Measurements from ENCODE around the gene TBX3. TPM values are rescaled to one million over a fixed set of nuclear protein-coding genes. Genes with fewer than 3 reads are reported as not detected.

Gene TBX3
- total RNA-seq, 6 experiments from 2014 or later = 15.6 to 44.0 (median 27.8) TPM

- H3K27ac ChIP-seq = no peak overlapping the region
- ATAC-seq = no peak
- H3K4me3 ChIP-seq = no peak overlapping the region
- TF ChIP-seq CTCF (IDR thresholded peaks at IDR 0.05) = no peak
- TF ChIP-seq POLR2A (IDR thresholded peaks at IDR 0.05) = no peak
- H3K4me1 ChIP-seq = peaks cover 0 to 9% (median 0%) of the 10 kb centered on the region in 4 donors
- 49% methylated on average over 26 of the region's 54 CpGs for WGBS (ENCODE audit: insufficient coverage, low coverage, low lambda C conversion rate, missing lambda C conversion rate)
- H3K36me3 ChIP-seq = no peaks in the 10 kb centered on the region
- no peaks in the 10 kb centered on the region for H3K9me3 ChIP-seq
- intact Hi-C loops (cut with DNase I) = loop anchor here (5.0 to 10.0 kb wide), 3 partner anchors 969 to 1249 kb away; no protein-coding TSS in a partner anchor
- H3K27me3 ChIP-seq = peaks cover 0 to 6% of the 10 kb centered on the region in 2 donors
- no peak for DNase-seq
Measured at GRCh38 chr12:114665411-114666260, 18.3 kb downstream of the TBX3 start.

GRCh38 chr12:114664651-114665320 lies 19.2 kb downstream of the TBX3 start:
- no peak for DNase-seq
- ATAC-seq = no peak
- Histone ChIP-seq H3K4me3 (no peak overlapping the region), H3K27ac (no peak overlapping the region), H3K36me3 (no peaks in the 10 kb centered on the region), H3K9me3 (no peaks in the 10 kb centered on the region), H3K27me3 (peaks cover 0 to 6% of the 10 kb centered on the region in 2 donors), H3K4me1 (peaks cover 0 to 5% (median 0%) of the 10 kb centered on the region in 4 donors)
- WGBS (ENCODE audit: insufficient coverage, low coverage, low lambda C conversion rate, missing lambda C conversion rate) = 20% methylated on average over 20 of the region's 47 CpGs
- intact Hi-C loops (cut with DNase I) = loop anchor here (5.0 to 10.0 kb wide), 4 partner anchors 970 to 1253 kb away; no protein-coding TSS in a partner anchor
- no peak for TF ChIP-seq CTCF (IDR thresholded peaks at IDR 0.05)
- TF ChIP-seq POLR2A (IDR thresholded peaks at IDR 0.05) = no peak

GRCh38 chr12:114662512-114663177 lies 21.3 kb downstream of the TBX3 start:
- Histone ChIP-seq H3K36me3 (no peaks in the 10 kb centered on the region), H3K9me3 (no peaks in the 10 kb centered on the region), H3K4me1 (peaks cover 0 to 2% (median 0%) of the 10 kb centered on the region in 4 donors), H3K27me3 (peaks cover 0 to 6% of the 10 kb centered on the region in 2 donors), H3K27ac (no peak overlapping the region), H3K4me3 (no peak overlapping the region)
- intact Hi-C loops (cut with DNase I) = loop anchor here (5.0 to 10.0 kb wide), 3 partner anchors 972 to 1255 kb away; no protein-coding TSS in a partner anchor
- ATAC-seq = peak; percentile 82 to 94 (median 90)
- peak in 2 of 3 donors; percentile 72 to 77 for DNase-seq
- 0% methylated on average over 3 of the region's 3 CpGs for WGBS (ENCODE audit: insufficient coverage, low coverage, low lambda C conversion rate, missing lambda C conversion rate)
- TF ChIP-seq POLR2A (IDR thresholded peaks at IDR 0.05) (no peak), CTCF (IDR thresholded peaks at IDR 0.05) (peak; percentile 92 to 96 (median 95))

- no peaks in the 10 kb centered on the region for H3K36me3 ChIP-seq
- DNase-seq = no peak
- 67% methylated on average over 1 of the region's 1 CpG for WGBS (ENCODE audit: insufficient coverage, low coverage, low lambda C conversion rate, missing lambda C conversion rate)
- TF ChIP-seq POLR2A (IDR thresholded peaks at IDR 0.05) = no peak
- no peak for TF ChIP-seq CTCF (IDR thresholded peaks at IDR 0.05)
- intact Hi-C loops (cut with DNase I) = loop anchor here (5.0 to 10.0 kb wide), 3 partner anchors 974 to 1256 kb away; no protein-coding TSS in a partner anchor
- H3K9me3 ChIP-seq = no peaks in the 10 kb centered on the region
- H3K4me1 ChIP-seq = peaks cover 0 to 9% (median 0%) of the 10 kb centered on the region in 4 donors
- H3K27me3 ChIP-seq = peaks cover 0 to 6% of the 10 kb centered on the region in 2 donors
- no peak overlapping the region for H3K4me3 ChIP-seq
- H3K27ac ChIP-seq = no peak overlapping the region
- ATAC-seq = no peak
Measured at GRCh38 chr12:114661245-114661644, 22.7 kb downstream of the TBX3 start.

Data from right lobe of liver (tissue), 6 donors.